HCT116 (cell line): ENCODE data around the gene HHLA2. TPM values are rescaled to one million over a fixed set of nuclear protein-coding genes. Genes with fewer than 3 reads are reported as not detected.

Experiments
- ATAC-seq: fragments of 200-7000 bp; cut with Tn5 transposase; 2 replicates; pipeline ENCODE4 v1.9.1; 2020; ENCODE audit warnings: mild to moderate bottlenecking, moderate library complexity
- BruUV-seq: library from RNA; stranded (reverse); fragments of 400-500 nt; replicated peaks from 2 replicates; lab custom pipeline; 2021; lab: Mats Ljungman, UMichigan
- CTCF ChIA-PET: fragments of 300-600 bp; sonication (Branson Sonifier 250); formaldehyde crosslinking; loops from one replicate; lab custom pipeline; 2021; ENCODE audit warnings: antibody characterized with exemption; lab: Charles Lee
- POLR2A ChIA-PET: fragments of 300-600, 350-600 bp; sonication (Branson Sonifier 250); formaldehyde crosslinking; loops from one replicate; lab custom pipeline; 2021; ENCODE audit warnings: antibody characterized with exemption; lab: Charles Lee
- RAD21 ChIA-PET, 2 experiments: fragments of 300-600 bp; sonication (Branson Sonifier 250); formaldehyde crosslinking; loops; one replicate each; lab custom pipeline; 2023; ENCODE audit warnings: low total read pairs in 2 of 2; ENCODE audit not compliant: uncharacterized antibody in 2 of 2, unreplicated experiment in 2 of 2, low non-redundant PET in 1 of 2; lab: Charles Lee
- DNase-seq: peaks from one replicate; pipeline ENCODE4 v3.0.0-alpha.2; 2010; ENCODE audit warnings: low read depth, low spot score
- H2AFZ ChIP-seq: fragments of 200-600 bp; shearing (Covaris generic), sonication (generic); 2 replicates; pipeline ENCODE4 v1.6.1; 2017; ENCODE audit warnings: low read depth, mixed run types, mixed read lengths, antibody characterized with exemption, low read length; ENCODE audit not compliant: poor library complexity, severe bottlenecking
- H3K27ac ChIP-seq: 2 replicates; pipeline ENCODE4 v1.5.1; 2012; ENCODE audit warnings: low read depth, low read length
- H3K27me3 ChIP-seq: fragments of 200-600 bp; sonication (generic); 2 replicates; pipeline ENCODE4 v1.6.1; 2016; ENCODE audit warnings: mixed run types, low read length, mixed read lengths; ENCODE audit not compliant: insufficient read depth
- H3K36me3 ChIP-seq, 2 experiments: fragments of 200-500 bp in 1 of 2; fragments of 200-600 bp in 1 of 2; sonication (Bioruptor generic) in 1 of 2; sonication (generic) in 1 of 2; 2 replicates each; pipeline versions ENCODE4 v1.5.1 to v1.6.1; 2014 to 2016; ENCODE audit warnings: low read length in 2 of 2, inconsistent platforms in 1 of 2, mixed read lengths in 1 of 2, mixed run types in 1 of 2; ENCODE audit not compliant: insufficient read depth in 2 of 2, control insufficient read depth in 1 of 2
- H3K4me1 ChIP-seq, 2 experiments: fragments of 200-600 bp in 1 of 2; sonication (generic) in 1 of 2; 2 replicates each; pipeline versions ENCODE4 v1.5.1 to v1.6.1; 2012 to 2017; ENCODE audit warnings: low read length in 2 of 2, inconsistent platforms in 1 of 2, mild to moderate bottlenecking in 1 of 2, mixed read lengths in 1 of 2, mixed run types in 1 of 2, moderate library complexity in 1 of 2; ENCODE audit not compliant: insufficient read depth in 2 of 2, control insufficient read depth in 1 of 2
- H3K4me2 ChIP-seq: fragments of 200-600 bp; sonication (generic); 2 replicates; pipeline ENCODE4 v1.6.1; 2017; ENCODE audit warnings: mixed run types, low read length, mixed read lengths
- H3K4me3 ChIP-seq, 2 experiments: fragments of 200-600 bp in 1 of 2; sonication (generic) in 1 of 2; replicated peaks in 1 of 2; 2 replicates each; pipeline ENCODE4 v1.5.1; 2011 to 2016; ENCODE audit warnings: low read length in 2 of 2, control low read depth in 1 of 2, low read depth in 1 of 2, mild to moderate bottlenecking in 1 of 2, mixed read lengths in 1 of 2, mixed run types in 1 of 2
- H3K79me2 ChIP-seq: fragments of 200-600 bp; sonication (generic); 2 replicates; pipeline ENCODE4 v1.6.1; 2017; ENCODE audit warnings: mild to moderate bottlenecking, mixed run types, low read length, moderate library complexity, mixed read lengths; ENCODE audit not compliant: insufficient read depth
- H3K9ac ChIP-seq: fragments of 200-600 bp; sonication (generic); 2 replicates; pipeline ENCODE4 v1.6.1; 2016; ENCODE audit warnings: low read length, mixed read lengths
- H3K9me2 ChIP-seq: fragments of 200-600 bp; sonication (generic), shearing (Covaris generic); 2 replicates; pipeline ENCODE4 v1.6.1; 2017; ENCODE audit warnings: mixed run types, mild to moderate bottlenecking, moderate library complexity; ENCODE audit not compliant: insufficient read depth
- H3K9me3 ChIP-seq, 2 experiments: fragments of 200-500 bp in 1 of 2; fragments of 200-600 bp in 1 of 2; sonication (Bioruptor generic) in 1 of 2; sonication (generic) in 1 of 2; 2 replicates each; pipeline ENCODE4 v1.6.1; 2014 to 2017; ENCODE audit warnings: low read length in 2 of 2, mixed read lengths in 2 of 2, inconsistent platforms in 1 of 2, low read depth in 1 of 2, mild to moderate bottlenecking in 1 of 2, mixed run types in 1 of 2, moderate library complexity in 1 of 2; ENCODE audit not compliant: control insufficient read depth in 1 of 2, insufficient read depth in 1 of 2
- H4K20me1 ChIP-seq: fragments of 200-600 bp; sonication (generic), shearing (Covaris generic); 2 replicates; pipeline ENCODE4 v1.6.1; 2017; ENCODE audit warnings: mixed run types, mild to moderate bottlenecking, moderate library complexity; ENCODE audit not compliant: insufficient read depth
- ATF3 ChIP-seq: IDR thresholded peaks from 2 replicates; pipeline ENCODE4 v1.6.1; 2012
- CBX3 ChIP-seq: IDR thresholded peaks from 2 replicates; pipeline ENCODE4 v1.6.1; 2012; ENCODE audit warnings: low read depth
- CEBPB ChIP-seq: IDR thresholded peaks from 2 replicates; pipeline ENCODE4 v1.6.1; 2012; ENCODE audit warnings: low read depth
- EGR1 ChIP-seq: IDR thresholded peaks from 2 replicates; pipeline ENCODE4 v1.6.1; 2012; ENCODE audit warnings: low read depth
- ELF1 ChIP-seq: IDR thresholded peaks from 2 replicates; pipeline ENCODE4 v1.6.1; 2012; ENCODE audit warnings: low read depth, borderline replicate concordance
- EZH2 ChIP-seq: fragments of 200-600 bp; sonication (generic); IDR thresholded peaks from 2 replicates; pipeline ENCODE4 v1.6.1; 2017; ENCODE audit warnings: antibody characterized with exemption, mixed run types
- EZH2phosphoT487 ChIP-seq: fragments of 200-600 bp; IDR thresholded peaks from 2 replicates; pipeline ENCODE4 v1.6.1; 2018; ENCODE audit warnings: antibody characterized with exemption, borderline replicate concordance
- FOSL1 ChIP-seq: IDR thresholded peaks from 2 replicates; pipeline ENCODE4 v1.6.1; 2012; ENCODE audit warnings: low read depth
- JUND ChIP-seq: IDR thresholded peaks from 2 replicates; pipeline ENCODE4 v1.6.1; 2012
- MAX ChIP-seq: IDR thresholded peaks from 2 replicates; pipeline ENCODE4 v1.6.1; 2012
- POLR2A ChIP-seq: IDR thresholded peaks from 2 replicates; pipeline ENCODE4 v1.7.0; 2011; ENCODE audit warnings: borderline replicate concordance; ENCODE audit not compliant: insufficient read depth, insufficient read length; ENCODE audit errors: extremely low read depth
- POLR2AphosphoS5 ChIP-seq: IDR thresholded peaks from 2 replicates; pipeline ENCODE4 v1.6.1; 2011; ENCODE audit warnings: mild to moderate bottlenecking, low read depth, low read length, moderate library complexity
- RAD21 ChIP-seq: IDR thresholded peaks from 2 replicates; pipeline ENCODE4 v1.6.1; 2012; ENCODE audit warnings: low read depth, mild to moderate bottlenecking
- SIN3A ChIP-seq: IDR thresholded peaks from 2 replicates; pipeline ENCODE4 v1.6.1; 2012; ENCODE audit warnings: low read depth
- SP1 ChIP-seq: IDR thresholded peaks from 2 replicates; pipeline ENCODE4 v1.6.1; 2012; ENCODE audit warnings: low read depth
- SRF ChIP-seq: IDR thresholded peaks from 2 replicates; pipeline ENCODE4 v1.6.1; 2012; ENCODE audit warnings: low read depth
- TCF7L2 ChIP-seq: IDR thresholded peaks from 2 replicates; pipeline ENCODE4 v1.7.0; 2011; ENCODE audit warnings: borderline replicate concordance, inconsistent platforms; ENCODE audit not compliant: insufficient read depth, insufficient read length; ENCODE audit errors: extremely low read depth
- ZBTB33 ChIP-seq: IDR thresholded peaks from 2 replicates; pipeline ENCODE4 v1.6.1; 2011; ENCODE audit warnings: mild to moderate bottlenecking, low read length, moderate library complexity; ENCODE audit not compliant: insufficient replicate concordance; ENCODE audit errors: extremely low read depth
- ZNF274 ChIP-seq: fragments of 200-500 bp; sonication (Bioruptor generic); IDR thresholded peaks from 2 replicates; pipeline ENCODE4 v1.6.1; 2014; ENCODE audit warnings: mild to moderate bottlenecking, low read depth, low read length, inconsistent platforms
- intact Hi-C: fragments of 100-400 bp; cut with micrococcal nuclease; formaldehyde crosslinking; loops from 2 replicates; pipeline ENCODE4 v1.10.0; 2022
- total RNA-seq: library from RNA; stranded (reverse); gene quantifications from one replicate; pipeline ENCODE4 v1.2.1, GENCODE V29; 2021; ENCODE audit not compliant: unreplicated experiment

Gene HHLA2
- total RNA-seq, 1 experiment from 2014 or later: not detected

GRCh38 chr3:108357042-108357441, 60.7 kb downstream of the HHLA2 start:
- DNase-seq (no peak), ATAC-seq (no peak)
- Histone ChIP-seq H3K27me3 (no peaks in the 10 kb centered on the region), H3K9me2 (no peaks in the 10 kb centered on the region), H3K4me3 (no peak overlapping the region), H2AFZ (no peak overlapping the region), H3K4me1 (no peaks in the 10 kb centered on the region), H3K79me2 (no peaks in the 10 kb centered on the region), H3K27ac (no peak overlapping the region), H3K4me2 (no peak overlapping the region), H3K9ac (no peak overlapping the region), H3K9me3 (no peaks in the 10 kb centered on the region), H3K36me3 (no peaks in the 10 kb centered on the region), H4K20me1 (no peaks in the 10 kb centered on the region)
- CTCF ChIA-PET: no interaction called here
- RAD21 ChIA-PET: no interaction called here
- POLR2A ChIA-PET: no interaction called here
- no TSS peak for BruUV-seq
- intact Hi-C loops: no loop called here
- no peak for TF ChIP-seq ATF3
- no peak for TF ChIP-seq SP1
- no peak for TF ChIP-seq RAD21
- TF ChIP-seq ZNF274: no peak
- no peak for TF ChIP-seq EZH2
- TF ChIP-seq ELF1: no peak
- no peak for TF ChIP-seq CEBPB
- no peak for TF ChIP-seq CBX3
- TF ChIP-seq TCF7L2: no peak

- no peaks in the 10 kb centered on the region for H3K4me1 ChIP-seq
- no peak for TF ChIP-seq SIN3A
- no peak for TF ChIP-seq ZBTB33
- TF ChIP-seq SRF: no peak
- no peak for TF ChIP-seq ZNF274
- no peak for TF ChIP-seq JUND
- TF ChIP-seq ATF3: no peak
- TF ChIP-seq EGR1: no peak
- no peak for TF ChIP-seq POLR2A
- no peak for TF ChIP-seq FOSL1
- no peak for TF ChIP-seq EZH2phosphoT487
- TF ChIP-seq MAX: no peak
- TF ChIP-seq CBX3: no peak
- TF ChIP-seq CEBPB: no peak
- TF ChIP-seq SP1: no peak
- TF ChIP-seq TCF7L2: no peak
- TF ChIP-seq POLR2AphosphoS5: no peak
- H2AFZ ChIP-seq: no peak overlapping the region
- H3K9ac ChIP-seq: no peak overlapping the region
- no peak overlapping the region for H3K27ac ChIP-seq
- H3K4me2 ChIP-seq: no peak overlapping the region
- POLR2A ChIA-PET: no interaction called here
- CTCF ChIA-PET: no interaction called here
- no peaks in the 10 kb centered on the region for H3K27me3 ChIP-seq
- DNase-seq (no peak), ATAC-seq (no peak)
- intact Hi-C loops: no loop called here
- H4K20me1 ChIP-seq: no peaks in the 10 kb centered on the region
- RAD21 ChIA-PET: no interaction called here
- no TSS peak for BruUV-seq
- H3K36me3 ChIP-seq: no peaks in the 10 kb centered on the region
- H3K4me3 ChIP-seq: no peak overlapping the region
- no peaks in the 10 kb centered on the region for H3K79me2 ChIP-seq
- H3K9me2 ChIP-seq: no peaks in the 10 kb centered on the region
- no peaks in the 10 kb centered on the region for H3K9me3 ChIP-seq
Measured at GRCh38 chr3:108359011-108359410, 62.7 kb downstream of the HHLA2 start.
